Amygdala (tissue), 56 donors: ENCODE results near the gene TAS1R2.
"Not testable (repeated sequence)": the region's sequence is repeated elsewhere in the genome, so short reads cannot be mapped to it uniquely, and the experiment has no call there.

Experiments
- DNase-seq, 56 donors: peaks; one replicate each; lab custom pipeline; 2025; lab: John Stamatoyannopoulos, UW

TAS1R2 gene

GRCh38 chr1:18870595-18870865 is 11.1 kb upstream of the TAS1R2 start:
- not testable (repeated sequence) for DNase-seq

- no peak for DNase-seq
Observed at GRCh38 chr1:18869847-18870594, 10.6 kb upstream of the TAS1R2 start.

GRCh38 chr1:18868801-18869424 is 9.5 kb upstream of the TAS1R2 start:
- DNase-seq = peak in 7 of 56 donors; percentile 10 to 54 (median 19)

- DNase-seq = no peak
Observed at GRCh38 chr1:18868354-18868753, 8.9 kb upstream of the TAS1R2 start.

- DNase-seq = no peak
Observed at GRCh38 chr1:18866846-18867245, 7.4 kb upstream of the TAS1R2 start.

GRCh38 chr1:18866314-18866713 is 6.9 kb upstream of the TAS1R2 start:
- no peak for DNase-seq

GRCh38 chr1:18865176-18865575 is 5.7 kb upstream of the TAS1R2 start:
- DNase-seq = no peak

GRCh38 chr1:18861590-18861989 is 2.1 kb upstream of the TAS1R2 start:
- no peak for DNase-seq

GRCh38 chr1:18861082-18861481 is 1.6 kb upstream of the TAS1R2 start:
- no peak for DNase-seq

- DNase-seq = no peak
Observed at GRCh38 chr1:18858070-18858688, 1.3 kb downstream of the TAS1R2 start.

GRCh38 chr1:18856435-18856834 is 3.0 kb downstream of the TAS1R2 start:
- DNase-seq = no peak

- no peak for DNase-seq
Observed at GRCh38 chr1:18855573-18855972, 3.9 kb downstream of the TAS1R2 start.

- no peak for DNase-seq
Observed at GRCh38 chr1:18854331-18855025, 5.0 kb downstream of the TAS1R2 start.

- DNase-seq = no peak
Observed at GRCh38 chr1:18852501-18852900, 7.0 kb downstream of the TAS1R2 start.

GRCh38 chr1:18849261-18849711 is 10.2 kb downstream of the TAS1R2 start:
- peak in 1 of 56 donors; percentile 14 for DNase-seq

- not testable (repeated sequence) for DNase-seq
Observed at GRCh38 chr1:18847723-18848122, 11.7 kb downstream of the TAS1R2 start.

- DNase-seq = no peak
Observed at GRCh38 chr1:18840145-18840544, 19.3 kb downstream of the TAS1R2 start.

GRCh38 chr1:18836654-18837053 is 22.8 kb downstream of the TAS1R2 start:
- no peak for DNase-seq

GRCh38 chr1:18832319-18832718 is 27.1 kb downstream of the TAS1R2 start:
- DNase-seq = not testable (repeated sequence)

GRCh38 chr1:18831656-18832055 is 27.8 kb downstream of the TAS1R2 start:
- no peak for DNase-seq

GRCh38 chr1:18830596-18830995 is 28.9 kb downstream of the TAS1R2 start:
- DNase-seq = no peak
